ENCODE measurements around the gene GDPD5. TPM values are rescaled to one million over a fixed set of nuclear protein-coding genes. Genes with fewer than 3 reads are reported as not detected.

The GDPD5 gene
- total RNA-seq, 2 donors from 2014 or later = 3.0 to 8.6 TPM

DNA sequence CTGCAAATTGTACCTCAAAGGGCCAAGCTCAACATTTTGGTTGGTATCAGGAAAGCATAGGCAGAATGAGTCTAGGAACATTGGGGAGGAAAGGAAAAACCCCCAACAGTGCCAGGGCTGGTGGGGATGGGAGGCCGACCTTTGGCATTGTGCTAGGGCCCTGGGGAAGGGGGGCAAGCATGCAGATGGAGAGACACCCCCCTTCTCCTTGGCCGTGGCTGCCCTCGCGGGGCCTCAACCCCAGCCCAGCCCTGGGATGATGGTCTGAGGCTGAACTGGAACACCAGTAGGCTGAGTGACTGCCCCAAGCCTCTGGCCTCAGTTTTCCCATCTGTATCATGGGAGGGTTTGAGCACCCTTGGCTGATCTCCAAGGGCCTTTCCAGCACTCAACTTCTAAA is 40.0 kb downstream of the GDPD5 start:
- Histone ChIP-seq H3K27me3 (ENCODE audit: control insufficient read depth, insufficient read depth, low read length, poor library complexity, severe bottlenecking) (no peaks in the 10 kb centered on the region), H3K4me1 (ENCODE audit: control insufficient read depth, insufficient read depth, low read length) (peaks cover 8% of the 10 kb centered on the region), H3K27ac (ENCODE audit: low read depth, low read length) (no peak overlapping the region), H3K36me3 (ENCODE audit: control insufficient read depth, insufficient read depth, low read length) (no peaks in the 10 kb centered on the region), H3K4me3 (ENCODE audit: low read length) (no peak overlapping the region), H3K9ac (ENCODE audit: extremely low read depth, low read length, poor library complexity, severe bottlenecking) (no peak overlapping the region), H3K9me3 (ENCODE audit: control insufficient read depth, low read length) (no peaks in the 10 kb centered on the region)
- Mint-ChIP-seq H3K27me3 (ENCODE audit: insufficient read depth) (peaks cover 1% of the 10 kb centered on the region), H3K27ac (no peak overlapping the region), H3K36me3 (ENCODE audit: low read depth) (no peaks in the 10 kb centered on the region), H3K4me3 (no peak overlapping the region), H3K9me3 (no peaks in the 10 kb centered on the region), H3K4me1 (peaks cover 7% of the 10 kb centered on the region)
- WGBS, 2 experiments (ENCODE audit: insufficient coverage in 1 of 2, insufficient read length in 1 of 2) = 93% methylated on average over 4 of the region's 4 CpGs; no CpG with 5 or more reads in 1 of the 2 experiments
- DNase-seq = no peak
- TF ChIP-seq, protein P1, sequence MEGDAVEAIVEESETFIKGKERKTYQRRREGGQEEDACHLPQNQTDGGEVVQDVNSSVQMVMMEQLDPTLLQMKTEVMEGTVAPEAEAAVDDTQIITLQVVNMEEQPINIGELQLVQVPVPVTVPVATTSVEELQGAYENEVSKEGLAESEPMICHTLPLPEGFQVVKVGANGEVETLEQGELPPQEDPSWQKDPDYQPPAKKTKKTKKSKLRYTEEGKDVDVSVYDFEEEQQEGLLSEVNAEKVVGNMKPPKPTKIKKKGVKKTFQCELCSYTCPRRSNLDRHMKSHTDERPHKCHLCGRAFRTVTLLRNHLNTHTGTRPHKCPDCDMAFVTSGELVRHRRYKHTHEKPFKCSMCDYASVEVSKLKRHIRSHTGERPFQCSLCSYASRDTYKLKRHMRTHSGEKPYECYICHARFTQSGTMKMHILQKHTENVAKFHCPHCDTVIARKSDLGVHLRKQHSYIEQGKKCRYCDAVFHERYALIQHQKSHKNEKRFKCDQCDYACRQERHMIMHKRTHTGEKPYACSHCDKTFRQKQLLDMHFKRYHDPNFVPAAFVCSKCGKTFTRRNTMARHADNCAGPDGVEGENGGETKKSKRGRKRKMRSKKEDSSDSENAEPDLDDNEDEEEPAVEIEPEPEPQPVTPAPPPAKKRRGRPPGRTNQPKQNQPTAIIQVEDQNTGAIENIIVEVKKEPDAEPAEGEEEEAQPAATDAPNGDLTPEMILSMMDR (conservative IDR thresholded peaks at IDR 0.05) = no peak

DNA sequence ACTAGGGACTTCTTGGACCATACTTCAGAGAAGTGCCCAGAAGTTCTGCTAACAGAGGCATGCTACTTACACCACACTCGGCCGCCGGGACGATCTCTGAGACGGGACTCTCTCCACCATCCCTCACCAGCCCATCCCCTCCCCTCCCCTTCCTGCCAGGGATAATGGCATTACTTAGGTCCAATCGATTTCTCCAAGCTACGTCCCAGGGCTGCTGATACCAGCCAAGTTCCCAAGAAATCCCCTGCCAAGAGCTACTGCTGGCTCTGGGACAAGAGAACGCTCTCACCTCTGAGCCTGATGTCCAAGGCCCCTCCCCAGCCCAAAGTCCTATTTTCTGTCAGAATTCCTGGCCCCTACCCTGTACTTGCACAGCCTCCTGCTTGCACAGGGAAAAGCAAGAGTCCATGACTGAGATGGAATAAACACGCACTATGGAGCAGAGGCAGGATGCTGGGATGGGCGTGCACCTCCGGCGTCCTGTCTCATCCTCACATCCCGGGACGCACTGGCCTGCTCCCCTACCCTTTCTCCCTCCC is 42.7 kb downstream of the GDPD5 start:
- Histone ChIP-seq H3K27me3 (ENCODE audit: control insufficient read depth, insufficient read depth, low read length, poor library complexity, severe bottlenecking) (no peaks in the 10 kb centered on the region), H3K9ac (ENCODE audit: extremely low read depth, low read length, poor library complexity, severe bottlenecking) (no peak overlapping the region), H3K4me3 (ENCODE audit: low read length) (no peak overlapping the region), H3K9me3 (ENCODE audit: control insufficient read depth, low read length) (no peaks in the 10 kb centered on the region), H3K36me3 (ENCODE audit: control insufficient read depth, insufficient read depth, low read length) (no peaks in the 10 kb centered on the region), H3K27ac (ENCODE audit: low read depth, low read length) (no peak overlapping the region), H3K4me1 (ENCODE audit: control insufficient read depth, insufficient read depth, low read length) (peaks cover 4% of the 10 kb centered on the region)
- WGBS, 2 experiments (ENCODE audit: insufficient coverage in 1 of 2, insufficient read length in 1 of 2) = 89 to 91% methylated on average over 9 to 14 of the region's 14 CpGs
- TF ChIP-seq, protein P1 (conservative IDR thresholded peaks at IDR 0.05) = no peak
- Mint-ChIP-seq H3K27me3 (ENCODE audit: insufficient read depth) (peaks cover 1% of the 10 kb centered on the region), H3K9me3 (no peaks in the 10 kb centered on the region), H3K4me1 (no peaks in the 10 kb centered on the region), H3K27ac (no peak overlapping the region), H3K4me3 (no peak overlapping the region), H3K36me3 (ENCODE audit: low read depth) (no peaks in the 10 kb centered on the region)
- DNase-seq = no peak

DNA sequence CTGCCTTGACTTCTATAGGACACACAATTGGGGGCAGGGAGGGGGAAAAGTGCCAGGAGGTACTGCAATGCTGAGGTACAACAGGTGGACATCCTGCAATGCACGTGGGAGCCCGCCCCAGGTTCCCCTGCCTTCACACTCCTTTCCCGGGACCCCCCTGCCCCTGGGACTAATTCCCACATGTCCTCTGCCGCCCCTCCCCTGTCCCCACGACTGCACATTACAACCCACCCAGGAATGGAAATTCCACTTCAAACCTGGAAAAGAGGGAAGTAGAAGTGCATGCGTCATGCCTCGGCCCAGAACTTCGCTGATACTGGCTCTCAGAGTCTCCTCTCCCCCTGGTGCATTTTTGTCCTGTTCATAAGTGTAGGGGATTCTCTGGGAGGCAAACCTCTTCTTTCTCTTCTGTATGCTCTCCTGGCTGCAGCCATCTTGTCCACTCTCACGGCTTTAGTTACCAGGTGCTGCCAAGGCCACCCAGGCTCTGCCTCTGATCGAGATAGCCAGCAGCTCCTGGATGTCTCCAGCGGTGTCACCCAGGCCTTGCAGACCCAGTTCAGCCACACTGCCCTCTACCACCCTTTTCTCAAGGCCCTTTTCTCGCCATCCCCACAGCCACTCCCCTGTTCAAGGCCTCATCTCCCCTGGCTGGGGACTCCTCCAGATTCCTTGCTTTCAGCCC is 43.7 kb downstream of the GDPD5 start:
- Mint-ChIP-seq H3K27me3 (ENCODE audit: insufficient read depth) (peaks cover under 1% of the 10 kb centered on the region), H3K4me3 (no peak overlapping the region), H3K4me1 (peaks cover 3% of the 10 kb centered on the region), H3K36me3 (ENCODE audit: low read depth) (no peaks in the 10 kb centered on the region), H3K27ac (no peak overlapping the region), H3K9me3 (no peaks in the 10 kb centered on the region)
- no peaks in the 10 kb centered on the region for H3K36me3 ChIP-seq (ENCODE audit: control insufficient read depth, insufficient read depth, low read length)
- no peak overlapping the region for H3K4me3 ChIP-seq (ENCODE audit: low read length)
- H3K9ac ChIP-seq (ENCODE audit: extremely low read depth, low read length, poor library complexity, severe bottlenecking) = no peak overlapping the region
- 88 to 91% methylated on average over 9 to 12 of the region's 12 CpGs for WGBS, 2 experiments (ENCODE audit: insufficient coverage in 1 of 2, insufficient read length in 1 of 2)
- TF ChIP-seq, protein P1 (conservative IDR thresholded peaks at IDR 0.05) = no peak
- no peak overlapping the region for H3K27ac ChIP-seq (ENCODE audit: low read depth, low read length)
- H3K27me3 ChIP-seq (ENCODE audit: control insufficient read depth, insufficient read depth, low read length, poor library complexity, severe bottlenecking) = no peaks in the 10 kb centered on the region
- peaks cover 8% of the 10 kb centered on the region for H3K4me1 ChIP-seq (ENCODE audit: control insufficient read depth, insufficient read depth, low read length)
- no peaks in the 10 kb centered on the region for H3K9me3 ChIP-seq (ENCODE audit: control insufficient read depth, low read length)
- no peak for DNase-seq
